HTR-8/SVneo (cell line): ENCODE data around the gene FTSJ1.
"Not testable (repeated sequence)": the region's sequence is repeated elsewhere in the genome, so short reads cannot be mapped to it uniquely, and the experiment has no call there.

Source experiments
- DNase-seq: peaks from one replicate; pipeline ENCODE4 v3.0.0; 2011; ENCODE audit warnings: low spot score, mixed read lengths; ENCODE audit not compliant: insufficient read length
- FAIRE-seq: peaks from 2 replicates; lab custom pipeline; 2011; peaks lifted over from hg19 to GRCh38; lab: Jason Lieb, UNC

FTSJ1 gene

GRCh38 chrX:48516987-48517386, 41.0 kb downstream of the FTSJ1 start:
- DNase-seq (no peak), FAIRE-seq (no peak)

GRCh38 chrX:48519481-48519880, 43.5 kb downstream of the FTSJ1 start:
- not testable (repeated sequence) for DNase-seq, FAIRE-seq

GRCh38 chrX:48520455-48520854, 44.5 kb downstream of the FTSJ1 start:
- DNase-seq (no peak), FAIRE-seq (no peak)

- no peak for DNase-seq
- no peak for FAIRE-seq
These were observed 45.0 kb downstream of the FTSJ1 start for GRCh38 chrX:48520976-48521352.

- peak; percentile 42 for FAIRE-seq
- DNase-seq, result peak; percentile 86
These were observed 45.6 kb downstream of the FTSJ1 start, which contains the start of gene EBP for GRCh38 chrX:48521353-48522243. EBP (plus strand) TSS chrX:48521808; CDS start chrX:48523772, 1,964 bp downstream.

GRCh38 chrX:48522291-48522690, 46.3 kb downstream of the FTSJ1 start:
- DNase-seq (no peak), FAIRE-seq (no peak)

GRCh38 chrX:48523682-48524081, 47.7 kb downstream of the FTSJ1 start:
- FAIRE-seq (no peak), DNase-seq (no peak)

- not testable (repeated sequence) for DNase-seq, FAIRE-seq
These were observed 49.9 kb downstream of the FTSJ1 start for GRCh38 chrX:48525853-48526252.

GRCh38 chrX:48530736-48531135, 54.7 kb downstream of the FTSJ1 start:
- DNase-seq (no peak), FAIRE-seq (no peak)

GRCh38 chrX:48531358-48531959, 55.5 kb downstream of the FTSJ1 start:
- FAIRE-seq (no peak), DNase-seq (no peak)

GRCh38 chrX:48532161-48532560, 56.2 kb downstream of the FTSJ1 start:
- FAIRE-seq (no peak), DNase-seq (no peak)

GRCh38 chrX:48533165-48533564, 57.2 kb downstream of the FTSJ1 start:
- DNase-seq (no peak), FAIRE-seq (no peak)
